Ureter (tissue), 1 donor: ENCODE results near the gene VPS52. TPM values are rescaled to one million over a fixed set of nuclear protein-coding genes. Genes with fewer than 3 reads are reported as not detected.
A peak's percentile ranks its signal among the peaks of the same experiment; 100 is the strongest.
"Not testable (repeated sequence)": the region's sequence is repeated elsewhere in the genome, so short reads cannot be mapped to it uniquely, and the experiment has no call there.

Experiments
- DNase-seq: peaks from one replicate; pipeline ENCODE4 v3.0.0-alpha.2; 2020; ENCODE audit warnings: low spot score
- total RNA-seq: library from RNA; stranded (reverse); gene quantifications from one replicate; pipeline ENCODE4 v1.2.4, GENCODE V29; 2023
- donor health status: DM: yes; HTN: yes; CAD: no.

VPS52 gene
- total RNA-seq, 1 donor from 2014 or later = 80.8 TPM

DNA sequence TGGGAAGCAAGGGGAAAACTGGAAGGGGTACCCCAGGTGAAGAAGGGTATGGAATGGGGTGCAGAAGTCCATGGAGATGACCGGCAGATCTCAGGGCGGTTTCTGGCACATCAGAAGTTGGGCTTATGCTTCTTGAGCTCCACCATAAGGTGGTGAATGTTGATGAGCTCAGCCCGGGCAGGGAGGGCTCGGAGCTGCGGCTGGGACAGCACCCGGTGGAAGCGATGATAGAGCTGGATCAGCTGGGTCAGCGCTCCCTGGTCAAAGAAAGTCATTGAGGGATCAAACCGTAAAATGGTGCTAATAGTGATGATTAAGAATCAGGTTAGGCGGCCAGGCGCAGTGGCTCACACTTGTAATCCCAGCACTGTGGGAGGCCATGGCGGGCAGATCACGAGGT is 20.9 kb downstream of the VPS52 start:
- no peak for DNase-seq

DNA sequence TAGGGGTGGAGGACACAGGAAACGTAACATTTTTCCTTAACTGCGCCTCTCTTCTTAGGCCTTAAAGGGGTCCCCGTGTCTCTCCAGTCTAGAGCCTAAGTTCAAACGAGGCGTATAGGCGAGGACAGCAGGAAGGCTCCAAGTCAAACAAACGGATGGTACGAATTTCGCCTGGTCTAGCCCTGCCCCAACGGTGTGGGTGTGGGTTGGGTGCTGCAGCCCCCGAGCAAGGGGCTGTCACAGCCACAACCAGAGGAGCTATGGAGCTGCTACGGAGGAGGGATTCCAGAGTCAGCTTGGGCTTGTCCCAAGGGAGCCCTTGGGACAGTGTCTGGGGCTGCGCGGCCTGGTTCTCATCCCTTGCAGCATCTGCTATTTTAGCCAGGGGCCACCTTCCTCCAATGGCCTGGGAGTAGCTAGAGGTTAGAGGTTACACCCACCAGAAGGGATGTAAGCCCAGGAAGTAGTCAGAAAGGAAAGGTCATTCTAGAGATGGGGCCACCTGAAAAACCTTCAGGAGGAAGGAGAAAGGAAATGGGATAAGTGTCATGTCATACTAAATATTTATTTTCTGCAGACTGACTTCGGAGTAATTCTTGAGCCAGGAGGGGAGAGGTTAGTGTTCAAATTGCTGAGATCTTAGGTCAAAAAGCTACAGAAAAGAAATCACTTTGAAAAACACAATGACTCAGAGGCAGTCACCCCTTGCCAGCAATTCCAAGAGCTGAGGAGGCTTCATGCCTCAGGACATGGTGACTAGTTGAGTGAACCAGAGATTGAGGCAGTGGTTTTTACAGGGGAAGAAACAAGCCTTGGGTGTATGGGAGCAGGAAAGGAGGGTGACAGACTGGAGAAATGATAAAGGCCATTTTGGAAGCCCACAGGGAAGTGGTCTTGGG is 21.7 kb downstream of the VPS52 start:
- DNase-seq = no peak

DNA sequence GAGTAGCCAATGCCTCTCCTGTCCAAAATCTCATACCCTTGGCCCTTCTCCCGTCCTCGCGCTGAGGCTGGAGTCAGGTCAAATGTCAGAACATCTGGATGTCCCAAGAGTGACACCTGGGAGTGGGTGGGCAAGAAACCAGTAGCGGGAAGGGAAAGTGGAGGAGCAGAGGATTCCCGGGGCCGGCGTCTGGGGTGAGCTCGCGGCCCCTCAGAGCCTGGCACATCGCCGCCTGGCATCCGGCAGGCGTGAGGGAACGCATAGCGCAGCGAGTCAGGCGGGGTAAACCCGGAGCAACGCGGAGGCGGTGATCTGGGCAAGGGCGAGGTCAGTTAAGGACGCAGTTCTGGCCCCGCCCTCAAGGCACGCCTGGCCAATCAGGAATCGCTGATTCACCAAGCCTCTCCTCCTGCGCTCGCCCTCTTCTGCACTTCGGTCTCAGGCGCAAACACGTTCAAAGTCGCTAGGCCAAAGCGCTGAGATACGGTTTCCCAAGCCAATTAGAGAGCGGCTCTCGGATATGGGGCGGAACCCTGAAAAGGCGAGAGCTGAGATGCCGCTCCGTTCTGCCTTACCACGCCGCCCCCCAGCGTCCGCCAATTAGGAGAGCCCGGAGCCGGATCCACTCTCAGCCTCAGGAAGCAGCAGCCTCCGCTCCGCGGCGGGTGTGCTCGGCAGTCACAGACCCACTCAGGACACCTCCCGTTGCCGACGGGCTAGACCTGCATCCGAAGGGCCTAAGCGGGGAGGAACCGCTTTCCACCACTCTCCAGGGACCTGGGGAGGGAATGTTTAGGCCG is 22.5 kb downstream of the VPS52 start:
- peak; percentile 97 for DNase-seq

DNA sequence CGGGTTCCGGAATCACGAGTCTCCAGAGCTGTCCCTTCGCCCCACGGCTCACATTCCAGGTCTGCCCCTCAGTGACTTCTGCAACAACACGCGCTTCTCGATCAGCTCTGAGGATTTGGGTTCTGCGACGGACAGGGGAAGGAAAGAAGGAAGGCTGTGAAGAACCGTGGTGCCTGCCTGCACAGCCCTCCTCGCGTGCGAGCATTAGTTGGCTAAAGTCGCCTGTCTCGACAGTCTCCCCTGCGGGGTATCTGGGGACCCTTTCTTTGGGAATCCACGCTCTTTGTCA is 23.1 kb downstream of the VPS52 start:
- DNase-seq = no peak

DNA sequence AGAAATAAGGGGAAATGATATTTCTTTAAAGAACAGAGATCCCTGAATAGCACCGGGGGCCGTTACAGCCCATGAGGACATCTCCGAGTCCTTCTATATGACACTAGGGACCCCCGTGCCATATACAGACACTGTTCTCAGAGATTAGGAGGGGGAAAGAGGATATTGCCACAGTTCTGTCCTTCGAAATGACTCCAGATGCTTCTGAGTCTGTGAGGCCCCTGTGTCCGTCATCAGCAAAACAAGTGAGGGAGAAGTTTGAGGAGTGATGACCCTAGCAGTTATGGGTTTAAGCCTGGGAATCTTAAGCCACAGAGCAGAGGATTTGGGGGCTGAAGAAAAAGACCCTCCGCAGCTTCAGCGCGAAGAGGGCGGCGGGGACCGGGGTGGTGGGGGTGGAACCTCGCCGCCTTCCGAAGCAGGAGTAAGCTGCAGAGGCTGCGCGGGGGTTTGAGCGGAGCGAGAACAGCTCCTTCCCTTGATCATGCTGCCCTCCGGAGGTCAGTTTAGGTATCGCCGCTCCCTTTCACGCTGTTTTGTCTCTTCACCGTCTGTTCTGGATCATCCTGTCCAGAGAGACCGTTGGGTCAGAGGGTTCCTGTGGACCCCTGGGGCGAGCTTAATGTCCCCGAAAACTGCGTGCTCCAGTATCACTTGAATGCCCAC is 23.6 kb downstream of the VPS52 start:
- peak; percentile 92 for DNase-seq

DNA sequence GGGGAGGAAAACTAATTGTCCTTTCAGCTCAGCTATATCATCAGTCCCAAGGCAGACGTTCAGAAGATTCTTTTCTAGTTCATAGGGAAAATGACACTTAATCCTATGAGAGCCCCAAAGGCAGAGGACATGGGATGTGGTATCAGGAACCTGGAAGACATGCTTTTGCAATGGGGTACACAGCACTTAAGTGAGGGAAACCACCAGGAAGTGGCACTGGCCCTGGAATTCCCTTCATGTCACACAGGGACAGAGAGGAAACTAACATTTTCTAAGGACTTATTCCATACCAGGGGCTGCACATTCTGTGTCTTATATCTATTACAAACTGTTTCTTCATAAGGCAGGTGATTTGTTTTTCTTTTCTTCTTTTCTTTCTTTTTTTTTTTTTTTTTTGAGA is 28.2 kb downstream of the VPS52 start:
- no peak for DNase-seq

DNA sequence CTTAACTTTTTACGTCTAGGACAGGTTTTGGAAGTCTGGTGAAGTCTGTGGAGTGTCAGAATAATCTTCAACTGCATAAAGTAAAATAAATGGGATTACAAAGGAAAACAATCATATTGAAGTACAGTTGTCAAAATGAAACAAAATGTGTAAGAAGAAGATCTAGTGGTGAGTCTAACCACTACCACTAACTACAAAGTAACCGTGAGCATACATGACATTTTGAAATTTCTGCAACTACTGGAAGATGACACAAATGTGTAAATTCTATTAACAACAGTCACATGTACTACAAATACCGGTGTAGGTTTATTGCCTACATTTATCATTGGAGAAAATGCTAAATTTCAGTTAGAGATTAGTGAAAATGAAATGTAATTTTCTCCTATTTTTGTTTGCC is 29.7 kb downstream of the VPS52 start:
- DNase-seq = no peak

DNA sequence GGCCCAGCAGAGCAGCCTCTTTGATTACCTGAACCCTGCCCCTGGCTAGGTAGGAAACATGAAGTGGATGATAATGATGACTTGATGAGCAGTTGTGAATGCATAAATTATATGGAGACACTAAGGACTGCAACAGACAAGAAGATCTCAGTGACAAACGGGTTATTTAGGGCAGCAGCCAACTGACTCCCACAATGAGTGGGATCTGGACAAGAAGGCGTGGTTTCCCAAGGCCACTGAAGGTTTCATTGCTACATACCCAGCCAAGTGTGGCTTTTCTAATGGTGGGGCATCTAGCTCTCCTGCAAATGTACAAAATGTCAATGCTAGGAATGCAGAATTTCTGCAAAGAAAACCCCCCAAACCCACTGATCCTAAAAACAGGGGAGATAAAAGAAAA is 33.9 kb downstream of the VPS52 start:
- DNase-seq = no peak

DNA sequence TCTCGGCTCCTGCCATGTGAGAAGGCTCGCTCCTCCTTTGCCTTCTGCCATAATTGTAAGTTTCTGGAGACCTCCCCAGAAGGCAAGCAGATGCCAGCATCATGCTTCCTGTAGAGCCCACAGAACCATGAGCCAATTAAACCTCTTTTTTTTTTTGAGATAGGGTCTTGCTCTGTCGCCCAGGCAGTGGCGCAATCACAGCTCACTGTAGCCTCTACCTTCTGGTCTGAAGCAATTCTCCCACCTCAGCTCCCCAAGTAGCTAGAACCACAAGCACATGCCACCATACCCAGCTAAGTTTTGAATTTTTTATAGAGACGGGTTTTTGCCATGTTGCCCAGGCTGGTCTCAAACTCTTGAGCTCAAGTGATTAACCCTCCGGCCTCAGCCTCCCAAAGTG is 34.8 kb downstream of the VPS52 start:
- no peak for DNase-seq

DNA sequence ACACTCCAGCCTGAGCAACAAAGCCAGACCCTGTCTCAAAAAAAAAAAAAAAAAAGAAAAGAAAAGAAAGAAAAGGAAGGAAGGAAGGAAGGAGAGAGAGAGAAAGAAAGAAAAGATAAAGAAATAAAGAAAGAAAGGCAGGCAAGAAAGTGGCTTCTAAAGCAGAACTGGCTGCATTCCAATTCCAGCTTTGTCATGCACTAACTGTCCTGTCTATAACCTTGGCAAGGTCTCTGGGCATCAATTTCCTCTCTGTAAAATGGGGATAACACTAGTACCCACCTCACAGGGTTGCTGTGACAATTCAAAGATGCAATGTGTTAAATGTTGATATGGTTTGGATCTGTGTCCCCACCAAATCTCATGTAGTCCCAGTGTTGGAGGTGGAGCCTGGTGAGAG is 35.3 kb downstream of the VPS52 start:
- no peak for DNase-seq

DNA sequence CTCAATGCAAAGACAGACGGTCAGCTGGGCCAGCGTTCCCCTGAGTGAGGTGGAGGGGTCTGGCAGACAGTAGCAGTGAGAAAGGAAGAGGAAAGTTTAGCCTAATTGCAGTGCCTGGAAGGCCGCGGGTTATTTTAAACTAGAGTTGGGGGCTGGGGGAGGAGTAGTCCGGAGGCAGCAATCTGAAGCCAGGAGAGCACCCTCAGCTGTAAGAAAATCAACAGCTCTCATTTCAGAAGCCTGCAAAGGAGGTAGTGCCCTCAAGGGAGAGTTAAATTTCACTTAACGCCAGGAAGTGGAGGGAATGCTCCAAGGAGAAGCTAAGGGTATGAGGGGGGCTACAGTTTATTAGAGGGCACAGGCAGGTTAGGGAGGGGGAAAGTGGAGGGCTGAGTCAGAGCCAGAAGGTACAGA is 36.4 kb downstream of the VPS52 start:
- no peak for DNase-seq

DNA sequence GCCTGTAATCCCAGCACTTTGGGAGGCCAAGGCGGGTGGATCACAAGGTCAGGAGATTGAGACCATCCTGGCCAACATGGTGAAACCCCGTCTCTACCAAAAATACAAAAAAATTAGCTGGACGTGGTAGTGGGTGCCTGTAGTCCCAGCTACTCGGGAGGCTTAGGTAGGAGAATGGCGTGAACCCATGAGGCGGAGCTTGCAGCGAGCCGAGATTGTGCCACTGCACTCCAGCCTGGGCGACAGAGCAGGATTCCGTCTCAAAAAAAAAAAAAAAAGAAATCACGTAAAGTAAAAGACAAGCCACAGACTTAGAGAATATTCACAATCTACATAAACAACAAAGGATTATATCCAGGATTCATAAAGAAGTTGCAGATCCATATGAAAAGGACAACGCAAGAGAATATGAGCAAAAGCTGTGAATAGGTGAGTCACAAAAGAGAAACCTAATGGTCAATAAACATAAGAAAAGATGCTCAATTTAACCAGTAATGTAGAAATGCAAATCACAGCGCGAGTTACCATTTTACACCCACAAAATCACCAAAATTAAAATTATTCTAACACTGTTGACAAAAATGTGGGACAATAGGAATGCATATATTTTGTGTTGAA is 45.1 kb downstream of the VPS52 start:
- DNase-seq = not testable (repeated sequence)

DNA sequence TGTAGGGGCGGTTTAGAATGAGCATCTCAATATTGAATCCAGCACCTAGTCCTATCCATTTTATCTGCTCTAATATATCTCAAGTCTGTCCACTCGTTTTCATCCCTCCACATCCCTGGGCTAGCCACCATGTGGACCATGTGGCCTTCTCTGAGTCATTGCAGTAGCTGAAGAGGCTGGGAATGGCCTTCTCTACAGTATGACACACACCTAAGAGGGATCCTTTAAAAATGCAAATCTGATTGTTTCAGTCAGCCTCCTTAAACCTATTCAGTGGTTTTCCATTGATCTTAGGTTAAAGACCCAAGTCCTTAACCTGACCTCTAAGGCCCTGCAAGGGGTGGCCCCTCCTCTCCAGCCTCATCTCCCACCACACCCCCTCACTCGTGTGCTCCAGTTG is 54.0 kb downstream of the VPS52 start:
- no peak for DNase-seq

DNA sequence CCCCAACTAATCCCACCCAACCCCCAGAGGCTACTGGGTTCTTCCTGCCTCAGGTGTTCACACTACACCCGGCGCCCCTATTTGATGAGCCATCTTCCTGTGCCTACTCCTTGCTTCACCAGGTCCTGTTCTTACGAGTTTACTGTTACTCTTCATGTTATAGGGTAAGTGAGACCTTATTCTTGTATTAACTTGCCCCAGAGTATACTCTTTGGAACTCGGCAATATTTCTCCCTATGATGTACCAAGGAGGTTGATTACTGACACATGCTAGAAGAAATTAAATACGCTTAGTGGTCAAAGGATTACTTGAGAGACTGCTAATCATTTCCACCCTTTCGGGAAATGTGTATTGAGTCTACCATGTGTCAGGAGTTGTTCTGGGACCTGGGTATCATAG is 54.4 kb downstream of the VPS52 start:
- no peak for DNase-seq

DNA sequence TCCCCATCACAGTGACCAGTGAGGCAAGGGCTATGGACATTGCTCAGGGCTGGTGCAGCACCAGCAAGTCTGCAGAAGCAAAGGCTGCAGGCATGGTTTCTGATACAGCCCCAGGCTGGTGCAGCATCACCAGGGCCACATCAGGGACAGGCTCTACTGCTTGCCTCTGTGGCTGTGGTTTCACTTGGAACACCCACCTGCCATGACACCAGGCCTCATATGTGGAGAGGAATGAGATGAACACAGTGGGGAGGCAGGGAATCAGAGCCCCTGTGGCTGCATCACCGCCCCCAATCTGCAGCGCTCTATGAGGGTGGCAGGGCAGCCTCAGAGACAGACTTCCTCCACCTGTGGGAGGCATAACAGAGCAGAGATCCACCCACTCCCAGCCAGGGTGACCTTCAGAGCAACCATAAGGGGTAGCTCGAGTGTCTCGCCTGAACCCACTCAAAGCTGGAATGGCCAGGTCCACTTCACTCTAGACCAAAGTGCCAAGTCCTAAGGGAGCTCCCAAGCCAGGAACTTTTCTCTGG is 55.5 kb downstream of the VPS52 start:
- DNase-seq = no peak

DNA sequence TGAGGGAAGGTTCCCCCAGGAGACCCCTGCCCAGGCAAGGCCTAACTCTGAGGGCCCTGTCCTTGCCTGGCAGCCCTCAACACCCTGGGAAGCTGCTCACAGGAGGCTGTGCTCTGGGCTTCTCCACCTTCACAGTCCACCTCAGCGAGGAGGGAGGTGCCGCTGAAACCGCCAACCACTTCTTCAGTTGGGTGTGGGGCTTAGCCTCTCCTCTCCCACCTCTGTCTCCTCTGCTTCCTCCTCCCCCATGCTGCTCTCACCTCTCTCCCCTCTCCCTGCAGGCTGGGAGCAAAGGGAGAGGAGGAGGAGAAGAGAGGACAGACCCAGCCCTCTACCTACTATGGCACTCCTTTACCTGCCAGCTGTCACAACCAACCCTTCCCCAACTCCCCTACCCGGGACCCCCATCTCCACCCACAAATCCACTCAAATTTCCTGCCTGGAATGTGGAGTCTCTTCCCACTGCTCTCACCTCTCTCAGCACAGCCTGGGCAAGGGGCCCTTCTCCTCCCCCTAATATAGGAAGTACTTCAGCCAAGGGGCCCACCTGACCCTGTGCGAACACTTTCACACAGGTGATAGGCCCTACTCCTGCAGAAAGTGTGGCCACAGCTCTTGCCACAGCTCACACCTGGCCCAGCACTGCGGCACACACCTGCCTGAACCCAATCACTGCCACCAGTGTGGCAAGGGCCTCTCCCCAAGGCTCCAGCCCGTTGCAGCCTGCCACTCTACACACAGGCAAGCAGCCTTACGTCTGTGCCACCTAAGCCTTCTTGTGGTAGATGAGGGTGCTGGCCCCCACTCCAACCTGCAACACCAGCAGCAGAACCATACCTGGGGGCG is 56.2 kb downstream of the VPS52 start:
- no peak for DNase-seq

DNA sequence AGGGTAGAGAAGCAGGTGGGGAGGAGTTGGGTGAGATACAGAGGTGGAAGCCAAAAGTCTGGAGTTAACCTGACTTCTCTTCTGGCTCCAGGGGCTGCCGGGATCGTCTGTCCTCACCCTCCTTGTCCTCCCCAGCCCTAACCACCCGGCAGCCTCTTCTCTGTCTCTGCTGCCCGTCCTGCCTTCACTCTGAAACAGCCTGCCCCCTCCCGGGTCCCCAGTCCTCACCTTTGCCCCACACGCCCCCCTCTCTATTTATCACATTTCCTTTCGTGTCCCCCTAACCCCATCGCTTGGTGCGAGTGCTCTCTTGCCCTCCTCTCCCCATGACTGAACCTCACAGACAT is 57.7 kb downstream of the VPS52 start:
- no peak for DNase-seq

DNA sequence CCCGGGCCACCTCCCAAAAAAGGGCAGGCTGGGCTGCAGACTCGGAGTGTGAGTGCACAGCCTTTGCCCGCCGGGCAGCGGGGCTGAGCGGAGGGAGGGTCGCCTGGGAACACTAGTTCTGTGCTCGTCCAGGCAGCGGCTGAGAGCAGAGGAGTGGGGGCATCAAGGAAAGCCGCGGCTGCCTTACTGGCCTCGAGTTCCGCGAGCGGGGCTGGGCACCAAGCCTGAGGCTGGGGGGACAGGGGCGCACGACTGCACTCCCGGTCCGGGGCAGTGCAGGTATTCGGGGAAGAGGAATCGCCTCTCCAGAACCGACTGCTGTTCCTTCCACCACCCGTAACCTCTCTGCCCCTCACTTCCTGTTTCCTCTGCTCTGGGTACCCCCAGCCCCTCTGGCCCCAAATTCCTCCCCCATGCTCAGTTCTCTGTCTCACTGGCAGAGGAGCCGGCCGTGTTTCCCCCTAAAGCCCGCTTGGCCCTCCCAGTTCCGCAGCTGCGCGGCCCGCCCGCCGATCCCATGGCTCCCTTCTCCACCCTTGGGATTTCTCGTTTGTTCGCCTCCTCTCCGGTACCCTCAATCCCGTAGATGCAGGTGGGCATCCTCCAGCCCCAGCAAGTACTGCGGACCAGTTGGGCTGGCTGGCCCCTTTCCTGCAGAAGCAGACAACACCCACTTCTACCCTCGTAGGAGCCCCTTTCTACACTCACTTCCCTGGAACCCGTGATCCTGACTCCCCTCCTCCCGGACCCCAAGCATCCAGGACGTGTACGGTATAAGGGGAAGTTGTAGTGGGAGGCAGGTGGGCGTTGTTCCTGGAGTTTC is 58.3 kb downstream of the VPS52 start:
- no peak for DNase-seq

DNA sequence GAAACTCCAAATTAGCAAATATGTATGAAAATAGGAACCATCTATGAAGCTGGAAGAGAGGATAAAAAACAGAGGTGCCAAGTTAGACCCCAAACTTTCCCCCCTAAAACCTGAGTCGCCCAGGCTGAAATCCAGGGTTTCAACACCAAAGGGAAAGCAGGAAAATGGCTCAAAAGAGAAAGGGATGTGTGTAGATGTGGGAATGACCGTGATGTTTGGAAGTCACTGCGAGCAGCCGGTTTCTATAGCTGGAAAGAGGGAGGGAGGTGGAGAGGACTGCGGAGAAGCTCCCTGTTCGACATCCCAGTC is 58.9 kb downstream of the VPS52 start:
- DNase-seq = no peak

DNA sequence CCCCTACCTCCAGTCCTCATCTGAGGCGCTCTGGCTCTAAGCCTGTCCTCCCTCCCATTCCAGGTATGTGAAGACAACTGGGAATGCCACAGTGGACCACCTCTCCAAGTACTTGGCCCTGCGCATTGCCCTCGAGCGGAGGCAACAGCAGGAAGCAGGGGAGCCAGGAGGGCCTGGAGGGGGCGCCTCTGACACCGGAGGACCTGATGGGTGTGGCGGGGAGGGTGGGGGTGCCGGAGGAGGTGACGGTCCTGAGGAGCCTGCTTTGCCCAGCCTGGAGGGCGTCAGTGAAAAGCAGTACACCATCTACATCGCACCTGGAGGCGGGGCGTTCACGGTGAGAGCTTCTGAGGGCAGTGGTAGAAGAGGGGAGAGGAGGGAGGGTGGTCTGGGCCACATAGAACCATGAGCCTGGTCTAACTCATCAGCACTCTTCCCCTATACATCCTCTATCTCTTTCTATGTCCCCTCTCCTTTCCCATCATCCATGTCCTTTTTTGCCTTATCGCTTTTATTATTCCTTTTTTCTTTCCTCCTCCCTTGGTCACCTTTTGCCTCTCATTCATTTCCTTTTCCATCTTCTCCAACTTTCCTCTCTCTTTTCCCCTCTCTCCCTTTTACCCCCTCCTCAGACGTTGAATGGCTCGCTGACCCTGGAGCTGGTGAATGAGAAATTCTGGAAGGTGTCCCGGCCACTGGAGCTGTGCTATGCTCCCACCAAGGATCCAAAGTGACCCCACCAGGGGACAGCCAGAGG is 59.8 kb downstream of the VPS52 start:
- no peak for DNase-seq
